Measurements from ENCODE around the gene EAF1.
"Not testable (repeated sequence)": the region's sequence is repeated elsewhere in the genome, so short reads cannot be mapped to it uniquely, and the experiment has no call there.

EAF1 gene

DNA sequence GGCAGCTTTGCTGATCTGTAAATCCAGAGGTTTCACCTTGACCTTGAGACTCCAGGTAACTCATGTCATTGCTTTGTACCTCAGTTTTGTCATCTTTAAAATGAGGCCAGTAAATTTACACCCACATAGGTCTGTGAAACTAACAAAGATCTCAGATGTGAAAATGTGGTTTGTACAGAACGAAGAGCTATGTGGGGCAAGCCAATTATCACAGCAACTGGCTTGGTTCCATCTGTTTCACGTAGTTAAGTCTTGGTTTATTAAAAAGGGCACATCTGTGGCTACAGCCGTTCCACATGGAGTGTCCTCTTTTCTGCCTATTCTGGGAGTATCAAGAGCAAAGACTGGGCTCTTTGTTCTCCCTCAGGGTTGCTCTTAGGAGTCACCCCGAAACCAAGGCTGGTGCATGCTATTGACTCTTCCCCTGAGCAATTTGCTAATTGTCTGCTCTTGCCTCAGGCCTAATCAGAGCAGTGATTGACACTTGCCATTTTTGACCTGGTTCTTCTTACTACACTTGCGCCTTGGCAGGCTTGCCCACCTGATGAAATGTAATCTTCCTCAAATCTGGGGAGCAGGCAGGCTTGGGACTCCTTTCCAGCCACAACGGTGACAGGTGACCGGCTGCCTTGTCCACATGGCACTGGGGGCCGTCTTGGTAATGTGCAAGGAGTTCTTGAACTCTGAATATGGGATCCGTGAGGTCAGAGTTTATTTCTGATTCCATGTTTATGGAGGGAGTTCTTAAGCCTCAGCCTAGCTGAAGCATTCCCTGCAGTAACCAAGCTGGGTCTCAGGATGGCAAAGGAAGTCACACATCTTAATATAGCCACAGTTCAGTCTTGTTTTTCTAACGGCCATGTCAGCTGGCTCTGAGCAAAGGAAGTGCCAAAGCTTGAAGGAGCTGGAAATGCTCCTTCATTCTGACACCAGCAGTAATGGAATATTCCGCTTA is 40.1 kb downstream of the EAF1 start:
- H3K9me3 ChIP-seq (ENCODE audit: control insufficient read depth, insufficient read depth, low read length): no peaks in the 10 kb centered on the region
- no peaks in the 10 kb centered on the region for H3K4me1 ChIP-seq (ENCODE audit: control insufficient read depth, insufficient read depth, low read length)
- no peak overlapping the region for H3K9ac ChIP-seq (ENCODE audit: low read depth, low read length)
- H3K27me3 ChIP-seq (ENCODE audit: control insufficient read depth, insufficient read depth, low read length): no peaks in the 10 kb centered on the region
- no peak overlapping the region for H3K4me3 ChIP-seq (ENCODE audit: low read depth, low read length)
- H3K27ac ChIP-seq (ENCODE audit: low read depth, low read length): no peak overlapping the region
- H3K36me3 ChIP-seq (ENCODE audit: control insufficient read depth, insufficient read depth, low read length): no peaks in the 10 kb centered on the region

DNA sequence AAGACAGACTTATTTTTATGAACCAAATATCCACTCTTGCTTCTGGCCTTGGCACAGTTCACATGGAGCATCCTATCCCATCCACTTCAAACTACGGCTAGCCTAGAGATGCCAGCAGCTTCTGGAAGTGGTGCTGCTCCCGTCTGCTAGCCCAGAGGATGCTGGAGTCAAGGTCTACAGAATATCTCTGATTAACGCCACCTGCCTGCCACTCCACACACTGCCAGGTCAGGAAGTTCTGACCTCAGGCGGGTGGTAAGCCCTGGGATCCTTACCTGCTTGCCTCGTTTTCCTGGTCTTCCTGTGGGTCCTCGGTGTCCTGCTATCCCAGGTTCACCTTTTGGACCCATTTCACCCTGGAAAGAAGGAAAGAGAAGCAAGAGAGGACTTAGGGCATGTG is 42.9 kb downstream of the EAF1 start:
- Histone ChIP-seq H3K9me3 (ENCODE audit: control insufficient read depth, insufficient read depth, low read length) (no peaks in the 10 kb centered on the region), H3K4me3 (ENCODE audit: low read depth, low read length) (no peak overlapping the region), H3K27me3 (ENCODE audit: control insufficient read depth, insufficient read depth, low read length) (no peaks in the 10 kb centered on the region), H3K36me3 (ENCODE audit: control insufficient read depth, insufficient read depth, low read length) (no peaks in the 10 kb centered on the region), H3K9ac (ENCODE audit: low read depth, low read length) (no peak overlapping the region), H3K4me1 (ENCODE audit: control insufficient read depth, insufficient read depth, low read length) (no peaks in the 10 kb centered on the region), H3K27ac (ENCODE audit: low read depth, low read length) (no peak overlapping the region)

DNA sequence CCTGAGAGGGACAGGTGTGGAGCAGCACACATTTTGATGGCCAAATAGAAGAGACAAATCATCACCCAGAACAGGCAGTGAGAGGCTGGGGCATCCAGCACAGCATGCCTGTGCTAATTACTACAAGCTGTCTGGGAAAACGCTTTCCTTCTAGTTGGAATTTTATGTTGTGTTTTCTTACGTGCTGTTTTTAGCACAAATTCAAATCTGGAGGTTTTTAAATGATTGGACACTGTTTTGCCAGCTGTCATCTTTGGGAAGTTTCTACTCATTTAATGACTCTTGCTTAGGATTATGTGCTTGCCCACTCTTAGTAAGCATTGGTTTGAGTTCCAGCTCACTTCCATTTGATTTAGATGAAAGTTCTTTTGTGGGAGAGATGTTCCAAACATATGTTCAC is 43.5 kb downstream of the EAF1 start:
- Histone ChIP-seq H3K36me3 (ENCODE audit: control insufficient read depth, insufficient read depth, low read length) (no peaks in the 10 kb centered on the region), H3K4me1 (ENCODE audit: control insufficient read depth, insufficient read depth, low read length) (no peaks in the 10 kb centered on the region), H3K9ac (ENCODE audit: low read depth, low read length) (no peak overlapping the region), H3K9me3 (ENCODE audit: control insufficient read depth, insufficient read depth, low read length) (no peaks in the 10 kb centered on the region), H3K4me3 (ENCODE audit: low read depth, low read length) (no peak overlapping the region), H3K27me3 (ENCODE audit: control insufficient read depth, insufficient read depth, low read length) (no peaks in the 10 kb centered on the region), H3K27ac (ENCODE audit: low read depth, low read length) (no peak overlapping the region)

- no peaks in the 10 kb centered on the region for H3K9me3 ChIP-seq (ENCODE audit: control insufficient read depth, insufficient read depth, low read length)
- H3K4me3 ChIP-seq (ENCODE audit: low read depth, low read length): no peak overlapping the region
- no peaks in the 10 kb centered on the region for H3K27me3 ChIP-seq (ENCODE audit: control insufficient read depth, insufficient read depth, low read length)
- no peak overlapping the region for H3K27ac ChIP-seq (ENCODE audit: low read depth, low read length)
- H3K36me3 ChIP-seq (ENCODE audit: control insufficient read depth, insufficient read depth, low read length): no peaks in the 10 kb centered on the region
- no peak overlapping the region for H3K9ac ChIP-seq (ENCODE audit: low read depth, low read length)
- no peaks in the 10 kb centered on the region for H3K4me1 ChIP-seq (ENCODE audit: control insufficient read depth, insufficient read depth, low read length)
Measured at GRCh38 chr3:15471861-15472260, 44.5 kb downstream of the EAF1 start.

DNA sequence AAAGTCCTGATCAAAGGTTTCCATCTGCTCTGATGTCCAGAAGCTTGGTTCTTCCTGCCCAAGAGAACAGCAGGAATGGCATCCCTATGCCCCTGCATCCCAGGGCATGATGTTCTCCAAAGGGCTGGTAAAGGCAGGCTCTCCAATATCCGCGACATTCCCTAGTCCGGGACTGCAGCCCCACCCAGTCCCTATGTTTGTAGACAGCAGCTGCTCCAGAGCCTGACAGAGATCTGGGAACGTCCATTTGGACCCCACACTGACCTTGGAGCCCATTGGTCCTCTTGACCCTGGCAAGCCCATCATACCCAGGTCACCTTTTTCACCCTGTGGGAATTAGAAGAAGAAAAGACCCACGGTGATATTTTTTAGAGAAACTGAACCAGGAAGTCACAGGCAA is 47.8 kb downstream of the EAF1 start:
- Histone ChIP-seq H3K9me3 (ENCODE audit: control insufficient read depth, insufficient read depth, low read length) (no peaks in the 10 kb centered on the region), H3K4me3 (ENCODE audit: low read depth, low read length) (no peak overlapping the region), H3K27me3 (ENCODE audit: control insufficient read depth, insufficient read depth, low read length) (no peaks in the 10 kb centered on the region), H3K4me1 (ENCODE audit: control insufficient read depth, insufficient read depth, low read length) (no peaks in the 10 kb centered on the region), H3K27ac (ENCODE audit: low read depth, low read length) (no peak overlapping the region), H3K9ac (ENCODE audit: low read depth, low read length) (no peak overlapping the region), H3K36me3 (ENCODE audit: control insufficient read depth, insufficient read depth, low read length) (no peaks in the 10 kb centered on the region)

GRCh38 chr3:15476378-15476777 is 49.0 kb downstream of the EAF1 start:
- no peak overlapping the region for H3K4me3 ChIP-seq (ENCODE audit: low read depth, low read length)

GRCh38 chr3:15477951-15478639 is 50.7 kb downstream of the EAF1 start:
- Histone ChIP-seq H3K4me1 (ENCODE audit: control insufficient read depth, insufficient read depth, low read length) (no peaks in the 10 kb centered on the region), H3K4me3 (ENCODE audit: low read depth, low read length) (no peak overlapping the region), H3K36me3 (ENCODE audit: control insufficient read depth, insufficient read depth, low read length) (no peaks in the 10 kb centered on the region), H3K9ac (ENCODE audit: low read depth, low read length) (no peak overlapping the region), H3K27ac (ENCODE audit: low read depth, low read length) (no peak overlapping the region), H3K27me3 (ENCODE audit: control insufficient read depth, insufficient read depth, low read length) (no peaks in the 10 kb centered on the region), H3K9me3 (ENCODE audit: control insufficient read depth, insufficient read depth, low read length) (no peaks in the 10 kb centered on the region)

More at GRCh38 chr3:15476378-15476777, 49.0 kb downstream of the EAF1 start:
- no peaks in the 10 kb centered on the region for H3K9me3 ChIP-seq (ENCODE audit: control insufficient read depth, insufficient read depth, low read length)
- no peaks in the 10 kb centered on the region for H3K27me3 ChIP-seq (ENCODE audit: control insufficient read depth, insufficient read depth, low read length)
- H3K27ac ChIP-seq (ENCODE audit: low read depth, low read length): no peak overlapping the region
- no peaks in the 10 kb centered on the region for H3K4me1 ChIP-seq (ENCODE audit: control insufficient read depth, insufficient read depth, low read length)
- H3K36me3 ChIP-seq (ENCODE audit: control insufficient read depth, insufficient read depth, low read length): no peaks in the 10 kb centered on the region
- no peak overlapping the region for H3K9ac ChIP-seq (ENCODE audit: low read depth, low read length)

- Histone ChIP-seq H3K9me3 (ENCODE audit: control insufficient read depth, insufficient read depth, low read length) (no peaks in the 10 kb centered on the region), H3K36me3 (ENCODE audit: control insufficient read depth, insufficient read depth, low read length) (no peaks in the 10 kb centered on the region), H3K4me1 (ENCODE audit: control insufficient read depth, insufficient read depth, low read length) (no peaks in the 10 kb centered on the region), H3K4me3 (ENCODE audit: low read depth, low read length) (no peak overlapping the region), H3K9ac (ENCODE audit: low read depth, low read length) (no peak overlapping the region), H3K27ac (ENCODE audit: low read depth, low read length) (no peak overlapping the region), H3K27me3 (ENCODE audit: control insufficient read depth, insufficient read depth, low read length) (no peaks in the 10 kb centered on the region)
Measured at GRCh38 chr3:15478640-15478979, 51.2 kb downstream of the EAF1 start.

DNA sequence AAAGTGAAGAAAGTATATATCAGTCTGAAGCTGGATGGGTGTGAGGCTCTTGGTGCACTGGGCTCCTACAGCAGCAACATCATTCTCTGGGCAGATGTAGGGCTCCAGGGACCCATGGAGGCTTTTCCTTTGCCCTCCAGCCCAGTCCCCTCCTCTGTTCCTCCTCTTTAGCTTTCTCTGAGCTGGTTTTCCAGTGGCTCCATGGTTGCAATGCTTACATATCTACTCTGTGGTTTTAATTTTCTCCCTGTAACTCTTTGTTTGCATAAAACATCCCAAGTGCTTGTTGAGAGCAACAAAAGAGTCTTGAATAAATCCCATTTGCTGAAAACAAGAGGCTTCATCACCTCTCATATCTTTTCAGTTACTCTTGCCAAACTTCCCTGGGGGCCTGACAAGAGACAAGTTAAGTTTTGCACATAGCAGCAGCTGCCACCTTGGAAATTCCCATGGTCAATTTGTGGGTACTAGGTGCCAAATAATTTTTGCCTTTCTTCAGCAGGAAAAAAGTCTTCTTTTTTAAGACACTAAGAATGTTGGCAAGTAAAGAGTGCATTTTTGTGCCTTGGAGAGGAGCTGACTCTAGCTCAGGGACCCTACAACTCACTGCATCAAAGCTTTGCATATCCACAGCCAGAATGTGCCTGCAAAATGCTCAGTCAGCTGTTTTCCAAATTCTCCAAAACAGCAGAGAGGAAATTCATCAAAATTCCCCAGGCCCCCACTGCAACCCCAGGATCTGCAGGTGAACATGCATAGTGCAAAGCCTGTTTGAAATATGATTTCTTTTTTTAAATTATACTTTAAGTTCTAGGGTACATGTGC is 52.2 kb downstream of the EAF1 start:
- Histone ChIP-seq H3K4me1 (ENCODE audit: control insufficient read depth, insufficient read depth, low read length) (no peaks in the 10 kb centered on the region), H3K9ac (ENCODE audit: low read depth, low read length) (no peak overlapping the region), H3K27ac (ENCODE audit: low read depth, low read length) (no peak overlapping the region), H3K9me3 (ENCODE audit: control insufficient read depth, insufficient read depth, low read length) (no peaks in the 10 kb centered on the region), H3K36me3 (ENCODE audit: control insufficient read depth, insufficient read depth, low read length) (no peaks in the 10 kb centered on the region), H3K27me3 (ENCODE audit: control insufficient read depth, insufficient read depth, low read length) (no peaks in the 10 kb centered on the region), H3K4me3 (ENCODE audit: low read depth, low read length) (no peak overlapping the region)

DNA sequence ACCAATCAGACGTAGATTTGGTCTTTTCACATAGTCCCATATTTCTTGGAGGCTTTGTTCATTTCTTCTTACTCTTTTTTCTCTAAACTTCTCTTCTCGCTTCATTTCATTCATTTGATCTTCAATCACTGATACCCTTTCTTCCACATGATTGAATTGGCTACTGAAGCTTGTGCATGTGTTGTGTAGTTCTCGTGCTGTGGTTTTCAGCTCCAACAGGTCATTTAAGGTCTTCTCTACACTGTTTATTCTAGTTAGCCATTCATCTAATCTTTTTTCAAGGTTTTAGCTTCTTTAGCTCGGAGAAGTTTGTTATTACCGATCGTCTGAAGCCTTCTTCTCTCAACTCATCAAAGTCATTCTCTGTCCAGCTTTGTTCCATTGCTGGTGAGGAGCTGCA is 57.2 kb downstream of the EAF1 start:
- H3K27ac ChIP-seq (ENCODE audit: low read depth, low read length); H3K36me3 ChIP-seq (ENCODE audit: control insufficient read depth, insufficient read depth, low read length); H3K4me1 ChIP-seq (ENCODE audit: control insufficient read depth, insufficient read depth, low read length); H3K27me3 ChIP-seq (ENCODE audit: control insufficient read depth, insufficient read depth, low read length); H3K9ac ChIP-seq (ENCODE audit: low read depth, low read length); H3K9me3 ChIP-seq (ENCODE audit: control insufficient read depth, insufficient read depth, low read length); H3K4me3 ChIP-seq (ENCODE audit: low read depth, low read length): not testable (repeated sequence)

- Histone ChIP-seq H3K36me3 (ENCODE audit: control insufficient read depth, insufficient read depth, low read length) (no peaks in the 10 kb centered on the region), H3K9me3 (ENCODE audit: control insufficient read depth, insufficient read depth, low read length) (no peaks in the 10 kb centered on the region), H3K27ac (ENCODE audit: low read depth, low read length) (no peak overlapping the region), H3K9ac (ENCODE audit: low read depth, low read length) (no peak overlapping the region), H3K4me1 (ENCODE audit: control insufficient read depth, insufficient read depth, low read length) (no peaks in the 10 kb centered on the region), H3K4me3 (ENCODE audit: low read depth, low read length) (no peak overlapping the region), H3K27me3 (ENCODE audit: control insufficient read depth, insufficient read depth, low read length) (no peaks in the 10 kb centered on the region)
Measured at GRCh38 chr3:15486020-15486419, 58.6 kb downstream of the EAF1 start.
